ENCODE data around the gene IQSEC1.

The IQSEC1 gene

GRCh38 chr3:13085846-13086179, 12.6 kb upstream of the IQSEC1 start:
- DNase-seq (ENCODE audit: low read depth in 2 of 2): no peak

GRCh38 chr3:13085081-13085845, 12.0 kb upstream of the IQSEC1 start:
- DNase-seq (ENCODE audit: low read depth in 2 of 2): no peak

- DNase-seq (ENCODE audit: low read depth in 2 of 2): no peak
Measured at GRCh38 chr3:13083898-13084297, 10.7 kb upstream of the IQSEC1 start.

- DNase-seq (ENCODE audit: low read depth in 2 of 2): no peak
Measured at GRCh38 chr3:13083254-13083653, 10.0 kb upstream of the IQSEC1 start.

- no peak for DNase-seq (ENCODE audit: low read depth in 2 of 2)
Measured at GRCh38 chr3:13082677-13083076, 9.4 kb upstream of the IQSEC1 start.

GRCh38 chr3:13081603-13082360, 8.6 kb upstream of the IQSEC1 start:
- no peak for DNase-seq (ENCODE audit: low read depth in 2 of 2)

GRCh38 chr3:13080591-13080990, 7.4 kb upstream of the IQSEC1 start:
- no peak for DNase-seq (ENCODE audit: low read depth in 2 of 2)

GRCh38 chr3:13080026-13080425, 6.8 kb upstream of the IQSEC1 start:
- DNase-seq (ENCODE audit: low read depth in 2 of 2): no peak

GRCh38 chr3:13079510-13079909, 6.3 kb upstream of the IQSEC1 start:
- no peak for DNase-seq (ENCODE audit: low read depth in 2 of 2)

GRCh38 chr3:13079051-13079450, 5.8 kb upstream of the IQSEC1 start:
- no peak for DNase-seq (ENCODE audit: low read depth in 2 of 2)

- DNase-seq (ENCODE audit: low read depth in 2 of 2): no peak
Measured at GRCh38 chr3:13078163-13078905, 5.1 kb upstream of the IQSEC1 start.

GRCh38 chr3:13077431-13078162, 4.4 kb upstream of the IQSEC1 start:
- no peak for DNase-seq (ENCODE audit: low read depth in 2 of 2)

GRCh38 chr3:13075986-13076654, 2.9 kb upstream of the IQSEC1 start:
- DNase-seq (ENCODE audit: low read depth in 2 of 2): no peak

- no peak for DNase-seq (ENCODE audit: low read depth in 2 of 2)
Measured at GRCh38 chr3:13075318-13075717, 2.1 kb upstream of the IQSEC1 start.

- no peak for DNase-seq (ENCODE audit: low read depth in 2 of 2)
Measured at GRCh38 chr3:13074006-13074375, 762 bp upstream of the IQSEC1 start.

GRCh38 chr3:13072600-13073325, 466 bp downstream of the IQSEC1 start:
- peak in 1 of 2 experiments; percentile 12 for DNase-seq (ENCODE audit: low read depth in 2 of 2)

- no peak for DNase-seq (ENCODE audit: low read depth in 2 of 2)
Measured at GRCh38 chr3:13072239-13072599, 1.0 kb downstream of the IQSEC1 start.

- no peak for DNase-seq (ENCODE audit: low read depth in 2 of 2)
Measured at GRCh38 chr3:13071695-13072094, 1.5 kb downstream of the IQSEC1 start.

GRCh38 chr3:13070391-13071070, 2.7 kb downstream of the IQSEC1 start:
- DNase-seq (ENCODE audit: low read depth in 2 of 2): no peak

GRCh38 chr3:13069495-13069894, 3.7 kb downstream of the IQSEC1 start:
- peak in 1 of 2 experiments; percentile 28 for DNase-seq (ENCODE audit: low read depth in 2 of 2)

All from stimulated activated CD4-positive, alpha-beta T cell treated with anti-CD3 and anti-CD28 coated beads, Interleukin-12 subunit alpha, Interleukin-12 subunit beta, amount 100 ng/mL, for 24 hours (primary cell).